Measurements from ENCODE around the gene CYP4A22.
A peak's percentile ranks its signal among the peaks of the same experiment; 100 is the strongest.
"Not testable (repeated sequence)": the region's sequence is repeated elsewhere in the genome, so short reads cannot be mapped to it uniquely, and the experiment has no call there.

The CYP4A22 gene, protein sequence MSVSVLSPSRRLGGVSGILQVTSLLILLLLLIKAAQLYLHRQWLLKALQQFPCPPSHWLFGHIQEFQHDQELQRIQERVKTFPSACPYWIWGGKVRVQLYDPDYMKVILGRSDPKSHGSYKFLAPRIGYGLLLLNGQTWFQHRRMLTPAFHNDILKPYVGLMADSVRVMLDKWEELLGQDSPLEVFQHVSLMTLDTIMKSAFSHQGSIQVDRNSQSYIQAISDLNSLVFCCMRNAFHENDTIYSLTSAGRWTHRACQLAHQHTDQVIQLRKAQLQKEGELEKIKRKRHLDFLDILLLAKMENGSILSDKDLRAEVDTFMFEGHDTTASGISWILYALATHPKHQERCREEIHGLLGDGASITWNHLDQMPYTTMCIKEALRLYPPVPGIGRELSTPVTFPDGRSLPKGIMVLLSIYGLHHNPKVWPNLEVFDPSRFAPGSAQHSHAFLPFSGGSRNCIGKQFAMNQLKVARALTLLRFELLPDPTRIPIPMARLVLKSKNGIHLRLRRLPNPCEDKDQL

DNA sequence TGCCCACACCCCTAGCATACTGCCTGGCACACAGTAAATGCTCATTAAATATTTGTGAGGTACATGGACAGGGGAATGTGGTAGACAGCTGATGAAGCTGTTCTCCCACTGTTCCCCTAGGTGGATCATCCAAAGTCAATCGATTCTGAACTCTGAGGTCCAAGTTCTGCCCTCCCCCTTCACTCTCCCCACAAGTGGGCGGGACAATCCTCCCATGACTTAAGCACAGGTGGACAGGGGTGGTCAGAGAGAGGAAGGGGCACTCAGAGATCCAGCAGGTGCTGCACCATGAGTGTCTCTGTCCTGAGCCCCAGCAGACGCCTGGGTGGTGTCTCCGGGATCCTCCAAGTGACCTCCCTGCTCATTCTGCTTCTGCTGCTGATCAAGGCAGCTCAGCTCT, at the start of gene CYP4A22:
Gene CYP4A22, plus strand, starts transcription at position 244 of the 400 bp plus-strand sequence. Its CDS starts 45 bp downstream, at position 289.
- no peak for DNase-seq

DNA sequence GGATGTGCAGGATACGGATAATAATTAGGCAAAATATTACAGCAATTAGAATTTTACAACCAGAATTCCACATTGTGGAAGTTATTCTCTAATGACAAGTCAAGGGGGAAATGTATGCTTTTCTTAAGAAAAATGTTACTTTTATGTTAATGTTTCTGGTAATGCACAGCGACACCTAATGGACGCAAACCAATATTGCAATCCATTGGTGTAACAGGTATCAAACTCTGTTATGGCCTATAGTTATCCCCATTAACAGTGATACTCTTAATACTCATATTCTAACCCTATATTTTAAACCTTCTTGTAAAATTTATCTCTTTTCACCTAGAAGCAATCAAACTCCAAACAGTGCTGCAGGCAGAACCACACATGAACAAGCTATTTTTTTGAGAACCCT, 47.9 kb upstream of the CYP4A22 start:
- peak; percentile 7 for DNase-seq

DNA sequence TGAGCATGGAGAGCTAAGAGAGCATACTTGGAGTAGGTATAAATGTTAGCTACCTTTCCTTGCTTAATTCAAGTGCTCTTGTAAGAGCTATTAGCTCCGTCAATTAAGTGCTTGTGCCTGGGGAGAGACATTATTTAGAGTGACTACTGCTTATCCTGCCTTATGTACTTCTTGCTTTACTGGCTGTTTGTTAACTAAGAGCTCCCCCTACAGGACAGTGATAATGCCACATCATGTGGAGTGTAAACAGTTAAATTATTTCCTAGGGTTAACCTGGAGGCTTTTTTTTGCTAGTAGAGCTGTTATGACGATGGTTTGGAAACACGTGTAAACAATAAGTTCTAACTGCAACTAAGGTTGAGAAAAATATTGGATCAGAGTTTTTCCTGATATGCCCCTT, 45.8 kb upstream of the CYP4A22 start:
- not testable (repeated sequence) for DNase-seq

DNA sequence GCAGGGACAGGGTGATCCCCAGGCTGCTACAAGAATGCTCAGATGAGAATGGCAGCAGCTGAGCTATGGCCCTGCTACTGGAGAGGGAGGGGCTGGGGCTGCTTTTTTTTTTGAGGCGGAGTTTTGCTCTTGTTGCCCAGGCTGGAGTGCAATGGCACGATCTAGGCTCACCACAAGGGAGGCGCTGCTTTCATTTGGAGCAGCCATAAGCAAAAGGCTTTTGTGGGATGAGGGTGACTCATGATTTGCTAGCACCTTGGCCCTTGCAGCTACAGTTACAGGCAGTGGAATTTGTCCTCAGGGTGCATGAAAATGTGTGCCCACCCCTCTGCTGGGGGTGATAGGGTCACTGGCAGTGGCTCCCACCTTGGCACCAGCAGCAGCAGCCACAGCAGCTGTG, 32.4 kb upstream of the CYP4A22 start:
- no peak for DNase-seq

DNA sequence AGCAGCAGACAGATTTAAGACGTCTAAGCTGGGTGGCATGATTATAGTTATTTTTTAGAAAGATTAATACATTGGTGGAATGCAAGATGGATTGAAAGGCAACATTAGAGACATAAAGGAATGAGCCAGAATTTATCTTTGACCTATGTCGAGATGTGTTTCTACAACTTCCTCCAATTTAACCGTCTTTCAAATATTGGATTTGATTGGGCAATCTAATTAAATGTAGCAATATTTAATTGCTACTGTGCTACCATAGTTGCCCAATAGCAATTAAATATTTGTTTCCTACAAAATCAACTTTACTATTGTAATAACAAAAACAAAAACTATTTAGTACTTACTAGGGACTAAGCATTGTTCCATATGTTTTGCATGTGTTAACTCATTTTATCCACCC, 30.4 kb upstream of the CYP4A22 start:
- DNase-seq: no peak

DNA sequence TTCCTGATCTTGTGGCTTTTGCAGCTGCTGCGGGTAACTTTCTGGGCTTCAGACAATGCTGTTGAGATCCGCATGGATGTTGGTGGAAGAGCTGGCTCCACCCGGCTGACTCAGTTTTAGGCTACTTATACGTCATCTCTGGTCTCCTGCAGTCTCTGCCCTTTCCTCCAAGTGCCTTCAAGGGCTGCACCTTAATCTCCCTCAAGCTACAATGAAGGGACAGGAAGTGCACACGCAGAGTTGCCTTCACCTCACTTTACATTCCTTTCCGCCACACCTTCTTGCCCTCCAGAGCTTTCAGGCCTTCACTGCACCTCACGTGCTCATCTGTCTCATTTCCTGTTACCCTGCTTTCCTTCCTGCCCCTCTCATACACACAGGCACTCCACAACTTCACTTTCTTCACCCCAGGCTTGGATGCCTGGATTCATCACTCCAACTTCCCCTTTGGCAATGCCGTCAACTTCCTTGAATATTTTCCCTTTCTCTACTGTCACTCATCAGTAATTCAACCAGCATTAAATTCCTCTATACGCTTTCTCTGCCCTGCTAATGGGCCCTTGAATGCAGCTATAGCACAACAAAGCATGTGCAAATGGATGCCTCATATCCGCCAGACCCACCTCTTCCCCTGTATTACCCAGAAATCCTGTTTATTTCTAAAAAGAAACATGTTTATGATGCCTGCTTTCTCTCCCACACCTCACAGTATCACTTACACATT, 29.2 kb upstream of the CYP4A22 start:
- not testable (repeated sequence) for DNase-seq

DNA sequence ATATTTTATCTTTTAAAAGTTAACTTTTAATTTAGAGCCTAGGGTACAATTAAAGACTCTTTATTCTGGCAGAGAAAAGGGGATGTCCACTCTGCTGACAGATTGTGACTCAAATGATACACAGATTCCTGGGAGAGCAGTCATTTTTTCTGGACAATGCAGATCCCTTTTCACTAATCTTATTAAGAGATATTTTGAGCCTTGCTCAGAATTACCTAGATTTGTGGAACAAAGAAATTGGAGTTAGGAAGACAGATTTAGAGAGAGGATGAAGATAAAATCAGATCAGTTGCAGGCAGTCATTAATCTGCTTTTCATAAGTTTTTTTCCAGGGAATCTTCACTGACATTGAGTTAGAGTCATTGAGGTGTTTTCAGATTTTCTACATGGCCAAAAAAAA, 27.8 kb upstream of the CYP4A22 start:
- DNase-seq: not testable (repeated sequence)

DNA sequence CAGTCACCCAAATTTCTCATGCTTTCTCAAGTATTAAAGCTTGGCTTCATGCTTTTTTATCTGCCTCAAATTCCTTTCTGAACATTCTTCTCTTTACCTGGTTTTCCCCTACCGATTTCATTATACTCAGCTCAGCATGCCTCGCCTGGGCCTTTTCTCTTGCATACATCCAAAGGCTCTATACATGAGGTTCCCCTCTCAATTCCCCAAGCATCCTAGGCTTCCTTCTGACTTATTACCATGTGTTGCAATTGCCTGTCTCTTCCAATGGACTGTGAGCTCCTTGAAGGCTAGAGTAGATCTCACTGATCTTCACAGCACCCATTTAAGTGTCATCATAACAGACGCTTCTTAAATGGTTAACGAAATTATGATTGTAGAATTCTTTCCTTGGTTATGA, 24.1 kb upstream of the CYP4A22 start:
- no peak for DNase-seq

DNA sequence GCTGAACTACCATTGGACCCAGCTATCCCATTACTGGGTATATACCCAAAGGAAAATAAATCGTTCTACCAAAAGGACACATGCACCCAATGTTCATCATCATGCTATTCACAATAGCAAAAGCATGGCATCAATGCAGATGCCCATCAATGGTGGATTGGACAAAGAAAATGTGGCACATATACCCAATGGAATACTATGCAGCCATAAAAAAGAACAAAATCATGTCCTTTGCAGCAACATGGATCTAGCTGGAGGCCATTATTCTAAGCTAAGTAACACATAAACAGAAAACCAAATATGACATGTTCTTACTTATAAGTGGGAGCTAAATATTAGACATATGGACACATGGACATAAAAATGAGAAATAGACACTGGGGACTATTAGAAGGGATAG, 16.2 kb upstream of the CYP4A22 start:
- not testable (repeated sequence) for DNase-seq

DNA sequence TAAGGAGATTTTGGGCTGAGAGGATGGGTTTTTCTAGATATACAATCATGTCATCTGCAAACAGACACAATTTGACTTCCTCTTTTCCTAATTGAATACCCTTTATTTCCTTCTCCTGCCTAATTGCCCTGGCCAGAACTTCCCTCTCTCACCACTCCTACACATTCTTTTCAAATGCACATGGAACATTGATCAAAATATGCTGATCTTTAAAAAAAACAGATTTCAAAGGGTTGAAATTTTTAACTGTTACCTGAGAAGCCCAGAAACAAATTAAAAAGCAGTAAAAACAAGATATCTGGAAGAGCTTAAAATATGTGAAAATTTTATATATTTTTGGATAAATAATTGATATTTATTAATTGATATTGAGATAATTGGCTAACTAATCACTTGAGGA, 12.4 kb upstream of the CYP4A22 start:
- not testable (repeated sequence) for DNase-seq

DNA sequence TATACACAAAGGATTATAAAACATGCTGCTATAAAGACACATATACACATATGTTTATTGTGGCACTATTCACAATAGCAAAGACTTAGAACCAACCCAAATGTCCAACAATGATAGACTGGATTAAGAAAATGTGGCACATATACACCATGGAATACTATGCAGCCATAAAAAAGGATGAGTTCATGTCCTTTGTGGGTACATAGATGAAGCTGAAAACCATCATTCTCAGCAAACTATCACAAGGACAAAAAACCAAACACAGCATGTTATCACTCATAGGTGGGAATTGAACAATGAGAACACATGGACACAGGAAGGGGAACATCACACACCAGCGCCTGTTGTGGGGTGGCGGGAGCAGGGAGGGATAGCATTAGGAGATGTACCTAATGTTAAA, 10.2 kb upstream of the CYP4A22 start:
- DNase-seq: not testable (repeated sequence)

DNA sequence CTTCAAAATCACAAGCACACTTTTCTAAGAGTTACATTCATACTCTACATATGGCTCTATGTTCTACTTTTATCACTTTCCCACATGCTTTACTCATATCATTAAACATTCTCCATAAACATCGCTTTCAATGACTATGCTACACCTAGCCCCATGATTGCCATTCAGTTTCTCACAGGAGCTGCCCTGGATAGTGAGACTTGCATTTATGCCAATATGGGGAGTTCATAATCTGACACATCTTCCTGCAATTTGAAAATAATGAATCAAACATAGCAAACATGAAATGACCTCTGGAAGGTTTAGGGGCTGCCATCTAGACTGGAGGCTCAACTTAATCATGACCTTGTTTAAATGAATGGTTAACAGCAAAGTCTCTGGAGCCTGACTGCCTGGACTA, 9.0 kb upstream of the CYP4A22 start:
- no peak for DNase-seq

DNA sequence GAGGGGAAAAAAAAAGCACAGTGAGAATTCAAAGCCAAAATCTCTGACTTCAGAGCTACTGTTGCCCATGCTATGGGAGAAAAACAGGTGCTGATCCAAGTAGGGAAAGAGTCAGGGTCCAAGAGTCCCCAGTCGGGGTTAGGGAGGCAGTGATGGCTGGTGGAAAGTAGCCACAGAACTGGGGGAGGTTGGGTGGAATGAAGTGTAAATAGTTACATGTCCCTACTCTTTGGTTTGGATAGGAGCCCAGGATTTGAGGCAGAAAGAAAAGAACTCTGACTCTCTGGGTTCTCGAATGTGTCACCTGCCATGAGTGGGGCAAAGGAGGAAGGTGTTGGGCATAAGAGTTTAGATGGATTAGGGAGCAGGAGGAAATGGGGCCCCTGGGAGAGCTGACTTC, 8.4 kb upstream of the CYP4A22 start:
- not testable (repeated sequence) for DNase-seq

DNA sequence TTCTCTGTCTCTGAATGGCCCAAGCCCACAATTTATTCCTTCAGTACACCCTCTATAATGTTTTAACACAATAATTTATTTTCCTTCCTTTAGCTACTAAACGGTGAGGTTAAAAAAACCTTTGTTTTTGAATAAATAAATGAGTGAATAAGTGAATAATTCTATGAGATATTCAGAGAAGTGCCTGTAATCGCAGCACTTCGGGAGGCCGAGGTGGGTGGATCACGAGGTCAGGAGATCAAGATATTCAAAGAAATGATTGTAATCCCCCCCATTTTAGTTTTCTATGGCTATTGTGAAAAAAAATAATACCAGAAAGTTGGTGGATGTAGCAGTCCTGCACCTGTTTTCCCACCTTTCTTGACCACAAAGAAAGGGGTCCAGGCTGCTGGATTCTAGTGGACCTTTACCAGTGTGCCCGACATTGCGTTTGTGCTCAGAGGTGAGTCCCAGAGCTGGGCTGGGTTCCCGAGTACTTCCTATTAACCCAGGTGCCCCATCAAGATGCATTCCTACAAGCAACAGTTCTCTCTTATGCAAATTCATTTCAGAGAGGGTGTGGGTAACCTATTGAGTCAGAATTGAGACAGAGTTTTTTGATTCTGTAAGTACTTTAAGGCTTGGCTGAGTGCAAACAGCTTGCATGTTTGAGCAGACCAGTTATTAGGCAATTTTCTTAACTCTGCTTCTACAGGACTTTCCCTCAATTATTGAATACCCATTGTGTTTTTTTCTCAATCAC, 7.6 kb upstream of the CYP4A22 start:
- DNase-seq: not testable (repeated sequence)

DNA sequence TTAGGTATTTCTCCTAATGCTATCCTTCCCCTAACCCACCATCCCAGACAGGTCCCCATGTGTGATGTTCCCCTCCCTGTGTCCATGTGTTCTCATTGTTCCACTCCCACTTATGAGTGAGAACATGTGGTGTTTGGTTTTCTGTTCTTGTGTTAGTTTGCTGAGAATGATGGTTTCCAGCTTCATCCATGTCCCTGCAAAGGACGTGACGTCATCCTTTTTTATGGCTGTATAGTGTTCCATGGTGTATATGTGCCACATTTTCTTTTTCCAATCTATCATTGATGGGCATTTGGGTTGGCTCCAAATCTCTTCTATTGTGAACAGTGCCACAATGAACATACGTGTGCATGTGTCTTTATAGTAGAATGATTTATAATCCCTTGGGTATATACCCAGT, 4.6 kb upstream of the CYP4A22 start:
- DNase-seq: not testable (repeated sequence)

DNA sequence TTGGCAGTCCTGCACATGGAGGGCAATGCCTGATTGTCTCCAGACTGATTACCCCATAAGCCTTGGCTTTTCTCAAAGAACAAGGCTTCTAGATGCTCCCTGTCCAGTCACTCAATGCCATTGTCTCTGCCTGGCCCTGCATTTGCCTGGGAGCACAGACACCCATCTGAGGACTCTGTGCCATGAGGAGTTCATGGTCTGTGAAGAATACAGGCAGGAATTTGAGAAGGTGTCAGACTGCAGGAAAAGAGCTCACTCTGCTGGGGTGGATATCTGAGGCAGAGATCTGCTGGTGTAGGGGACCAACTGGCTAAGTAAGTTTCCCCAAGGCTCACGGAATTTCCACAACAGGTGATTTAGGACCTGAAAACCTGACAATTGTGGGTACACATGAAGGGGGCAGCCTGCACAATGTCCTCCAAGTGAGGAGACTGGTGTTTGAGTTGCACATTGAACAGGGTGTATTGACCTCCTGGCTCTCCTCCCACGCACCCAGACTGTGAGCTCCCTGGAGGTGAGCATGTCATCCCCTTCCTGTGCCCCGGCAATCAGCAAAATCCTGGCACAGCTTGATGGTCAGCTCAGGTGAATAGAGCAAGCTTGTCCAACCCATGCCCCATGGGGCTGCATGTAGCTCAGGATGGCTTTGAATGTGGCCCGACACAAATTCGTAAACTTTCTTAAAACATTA, 829 bp downstream of the CYP4A22 start:
- DNase-seq: no peak

DNA sequence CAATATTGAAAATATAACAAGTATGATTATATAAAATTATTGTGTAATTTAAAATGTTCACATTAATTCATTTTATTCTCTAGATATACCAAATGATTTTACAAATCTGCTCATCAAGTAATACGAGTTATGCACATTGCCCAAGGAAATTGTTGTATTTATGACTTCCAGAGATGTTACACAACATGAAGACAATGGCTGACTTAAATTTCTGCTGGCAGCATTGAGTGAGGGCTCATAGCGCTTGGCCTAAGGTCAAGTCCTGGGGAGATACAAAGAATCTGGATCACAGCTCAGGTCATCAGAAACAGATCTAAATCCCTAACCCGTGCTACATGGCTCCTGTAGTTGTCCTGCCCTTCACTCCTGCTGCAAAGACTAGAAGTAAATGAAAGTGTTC, 3.1 kb downstream of the CYP4A22 start:
- not testable (repeated sequence) for DNase-seq

DNA sequence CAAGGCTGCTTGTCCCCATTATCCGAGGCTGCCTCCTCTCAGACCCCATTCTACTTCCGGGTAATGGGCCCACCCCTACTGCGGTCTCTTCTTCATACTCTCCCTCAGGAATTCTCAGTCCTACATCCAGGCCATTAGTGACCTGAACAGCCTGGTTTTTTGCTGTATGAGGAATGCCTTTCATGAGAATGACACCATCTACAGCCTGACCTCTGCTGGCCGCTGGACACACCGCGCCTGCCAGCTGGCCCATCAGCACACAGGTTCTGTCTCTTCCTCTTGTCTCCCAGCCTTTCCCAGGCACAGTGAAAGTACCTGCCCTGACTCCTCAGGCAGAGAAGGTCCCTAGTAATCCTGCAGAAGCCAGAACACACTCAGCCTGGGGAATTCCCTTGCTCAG, 6.4 kb downstream of the CYP4A22 start:
- not testable (repeated sequence) for DNase-seq

DNA sequence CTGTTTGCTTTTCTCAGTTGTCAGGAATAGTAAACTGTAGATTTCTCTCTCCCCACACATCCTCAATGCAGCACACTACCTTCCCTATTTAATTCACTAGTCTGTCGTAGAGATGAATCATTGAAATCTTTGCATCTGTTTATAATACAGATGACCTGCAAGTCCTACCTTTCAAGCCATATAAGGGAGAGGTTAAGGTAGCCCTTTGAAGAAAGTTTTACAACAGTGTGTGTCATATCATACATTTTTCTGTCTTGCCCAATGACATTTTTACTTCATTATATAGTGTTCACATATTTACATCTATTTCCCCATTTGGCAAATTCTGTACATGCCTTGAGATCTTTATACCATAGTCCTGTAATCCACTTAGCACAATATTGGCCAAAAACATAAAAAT, 9.3 kb downstream of the CYP4A22 start:
- not testable (repeated sequence) for DNase-seq

DNA sequence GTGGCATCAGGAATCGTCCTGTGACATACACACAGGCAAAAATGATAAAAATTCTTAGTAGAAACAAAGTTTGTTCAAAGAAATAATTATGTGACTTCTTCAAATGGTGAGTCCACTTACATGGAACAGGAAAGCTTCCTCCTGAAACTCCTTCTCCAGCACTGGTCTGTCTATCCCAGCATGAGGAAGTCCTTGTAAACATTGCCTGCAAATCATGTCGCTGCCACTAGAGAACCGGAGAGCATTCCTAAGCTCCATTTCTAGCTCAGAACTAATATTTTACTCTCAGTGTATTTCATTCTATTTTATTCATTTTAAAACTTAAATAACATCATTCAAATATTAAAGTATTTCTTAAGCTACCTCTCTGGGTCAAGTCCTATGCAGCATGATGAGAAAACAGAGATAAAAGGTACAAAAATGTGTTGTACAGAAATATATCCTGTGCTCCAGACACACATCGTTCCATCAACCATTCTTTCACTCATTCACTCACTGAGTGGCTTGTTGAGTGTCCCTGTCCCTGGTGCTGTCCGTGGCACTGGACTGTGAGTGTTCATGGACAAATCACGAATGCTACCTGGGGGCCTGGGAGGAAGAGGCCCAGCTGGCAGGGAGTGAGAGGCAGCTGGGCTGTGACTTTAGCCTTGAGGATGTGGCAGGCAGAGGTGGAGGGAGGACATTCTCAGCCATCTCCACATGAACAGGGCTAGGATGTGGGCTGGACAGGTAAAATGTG, 10.0 kb downstream of the CYP4A22 start:
- DNase-seq: no peak

DNA sequence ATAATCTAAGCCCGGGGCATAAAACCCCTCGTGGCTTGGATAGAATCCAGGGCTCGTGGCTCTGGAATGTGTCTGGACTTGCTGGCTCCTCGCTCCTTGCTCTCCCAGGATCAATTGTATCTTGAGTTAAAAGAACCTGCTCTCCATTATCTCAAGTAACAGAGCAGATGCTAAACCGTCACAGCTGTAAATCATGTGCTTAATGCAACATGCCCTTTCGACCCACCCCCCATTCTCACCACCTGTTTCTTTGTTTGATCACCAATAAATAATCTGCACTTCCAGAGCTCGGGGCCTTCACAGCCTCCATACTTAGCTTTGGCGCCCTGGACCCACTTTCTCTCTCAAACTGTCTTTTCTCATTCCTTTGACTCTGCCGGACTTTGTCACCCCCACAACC, 11.9 kb downstream of the CYP4A22 start:
- not testable (repeated sequence) for DNase-seq

DNA sequence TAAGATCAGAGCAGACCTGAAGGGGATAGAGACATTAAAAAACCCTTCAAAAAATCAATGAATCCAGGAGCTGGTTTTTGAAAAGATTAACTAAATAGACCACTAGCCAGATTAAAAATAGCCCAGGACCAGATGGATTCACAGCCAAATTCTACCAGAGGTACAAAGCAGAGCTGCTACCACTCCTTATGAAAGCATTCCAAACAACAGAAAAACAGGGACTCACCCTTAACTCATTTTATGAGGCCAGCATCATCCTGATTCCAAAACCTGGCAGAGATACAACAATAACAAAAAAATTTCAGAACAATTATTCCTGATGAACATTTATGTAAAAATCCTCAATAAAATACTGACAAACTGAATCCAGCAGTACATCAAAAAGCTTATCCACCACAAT, 19.2 kb downstream of the CYP4A22 start:
- DNase-seq: not testable (repeated sequence)

All from stimulated activated naive CD4-positive, alpha-beta T cell treated with Interleukin-2 at 50 U/mL for 16 hours (primary cell).